Measurements from ENCODE around the gene SLC2A10. TPM values are rescaled to one million over a fixed set of nuclear protein-coding genes. Genes with fewer than 3 reads are reported as not detected.

Gene SLC2A10
- total and polyA plus RNA-seq, 2 donors (not counting 3 experiments of a cell fraction or from before 2014, with no cell fraction given): 11.2 to 13.6 TPM

DNA sequence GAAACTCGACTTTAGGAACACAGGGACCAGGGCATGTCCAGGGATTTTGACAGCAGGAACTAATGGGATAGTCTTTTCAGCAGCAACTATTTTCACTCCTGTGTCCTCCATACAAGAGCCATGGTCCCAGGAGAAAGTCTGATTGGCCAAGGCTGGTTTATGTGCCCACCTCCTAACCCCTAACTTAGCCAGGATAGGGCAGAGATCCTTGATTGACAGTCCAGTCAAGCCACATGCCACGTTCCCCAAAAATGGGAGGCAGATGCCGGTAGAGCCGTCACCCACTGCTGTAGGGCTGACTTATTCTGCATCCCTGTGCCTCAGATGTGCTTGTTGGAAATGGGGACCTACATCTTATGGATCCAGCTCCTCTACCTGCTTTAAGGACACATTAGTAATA lies 22.3 kb downstream of the SLC2A10 start:
- CTCF ChIA-PET: interaction anchor here (1.7 kb wide), 1 partner anchor 21 kb away, joined by 6 read pairs; no protein-coding TSS in a partner anchor
- Histone ChIP-seq H3K27ac (ENCODE audit: insufficient read depth, low read depth, low read length) (no peak overlapping the region), H3K79me2 (ENCODE audit: control insufficient read depth, insufficient read depth, low read length) (no peaks in the 10 kb centered on the region), H3K4me3 (replicated peaks in 1 of 3; ENCODE audit: insufficient read depth in 1 of 3, low read depth in 1 of 3, low read length in 3 of 3) (no peak overlapping the region), H3K4me2 (ENCODE audit: insufficient read depth, low read length) (no peak overlapping the region), H4K20me1 (replicated peaks; ENCODE audit: control insufficient read depth, extremely low read depth, insufficient read depth, low read length) (no peaks in the 10 kb centered on the region), H3K9me1 (replicated peaks; ENCODE audit: control insufficient read depth, extremely low read depth, insufficient read depth, low read length) (no peaks in the 10 kb centered on the region), H3K9ac (replicated peaks; ENCODE audit: extremely low read depth, insufficient read depth, low read length) (no peak overlapping the region), H3K27me3 (ENCODE audit: control insufficient read depth in 2 of 2, insufficient read depth in 2 of 2, low read length in 2 of 2) (no peaks in the 10 kb centered on the region), H3K36me3 (ENCODE audit: control insufficient read depth in 2 of 2, extremely low read depth in 1 of 2, insufficient read depth in 2 of 2, low read length in 2 of 2) (no peaks in the 10 kb centered on the region), H3K9me3 (replicated peaks; ENCODE audit: control insufficient read depth, insufficient read depth, low read length) (no peaks in the 10 kb centered on the region), H2AFZ (ENCODE audit: low read depth, low read length) (no peak overlapping the region), H3K4me1 (ENCODE audit: control insufficient read depth, extremely low read depth, insufficient read depth, low read length) (no peaks in the 10 kb centered on the region)
- DNase-seq (ENCODE audit: low read depth, low spot score) (no peak), FAIRE-seq (no peak)
- dilution Hi-C loops (cut with MboI; ENCODE audit: extremely low pct_ligation_motif_present, low sequenced_read_pairs): no loop called here
- BruUV-seq (replicated peaks): no TSS peak
- POLR2A ChIA-PET: no interaction called here
- TF ChIP-seq JUN (IDR thresholded peaks at IDR 0.05; ENCODE audit: borderline replicate concordance, insufficient read depth, insufficient read length, low read depth): no peak
- TF ChIP-seq POLR2A (IDR thresholded peaks at IDR 0.05; ENCODE audit: low read depth, low read length): no peak
- no peak for TF ChIP-seq POLR2AphosphoS5 (IDR thresholded peaks at IDR 0.05; ENCODE audit: insufficient read depth, low read depth, low read length)
- TF ChIP-seq, protein P1, sequence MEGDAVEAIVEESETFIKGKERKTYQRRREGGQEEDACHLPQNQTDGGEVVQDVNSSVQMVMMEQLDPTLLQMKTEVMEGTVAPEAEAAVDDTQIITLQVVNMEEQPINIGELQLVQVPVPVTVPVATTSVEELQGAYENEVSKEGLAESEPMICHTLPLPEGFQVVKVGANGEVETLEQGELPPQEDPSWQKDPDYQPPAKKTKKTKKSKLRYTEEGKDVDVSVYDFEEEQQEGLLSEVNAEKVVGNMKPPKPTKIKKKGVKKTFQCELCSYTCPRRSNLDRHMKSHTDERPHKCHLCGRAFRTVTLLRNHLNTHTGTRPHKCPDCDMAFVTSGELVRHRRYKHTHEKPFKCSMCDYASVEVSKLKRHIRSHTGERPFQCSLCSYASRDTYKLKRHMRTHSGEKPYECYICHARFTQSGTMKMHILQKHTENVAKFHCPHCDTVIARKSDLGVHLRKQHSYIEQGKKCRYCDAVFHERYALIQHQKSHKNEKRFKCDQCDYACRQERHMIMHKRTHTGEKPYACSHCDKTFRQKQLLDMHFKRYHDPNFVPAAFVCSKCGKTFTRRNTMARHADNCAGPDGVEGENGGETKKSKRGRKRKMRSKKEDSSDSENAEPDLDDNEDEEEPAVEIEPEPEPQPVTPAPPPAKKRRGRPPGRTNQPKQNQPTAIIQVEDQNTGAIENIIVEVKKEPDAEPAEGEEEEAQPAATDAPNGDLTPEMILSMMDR (IDR thresholded peaks at IDR 0.05; ENCODE audit: extremely low read depth in 1 of 2, insufficient read depth in 1 of 2, low read depth in 1 of 2, low read length in 2 of 2): no peak
- TF ChIP-seq FOS (IDR thresholded peaks at IDR 0.05; ENCODE audit: borderline replicate concordance, insufficient read depth, low read length): no peak
- TF ChIP-seq GATA2 (IDR thresholded peaks at IDR 0.05; ENCODE audit: insufficient read depth, insufficient read length, low read depth, low read length): no peak
- TF ChIP-seq, protein P2, sequence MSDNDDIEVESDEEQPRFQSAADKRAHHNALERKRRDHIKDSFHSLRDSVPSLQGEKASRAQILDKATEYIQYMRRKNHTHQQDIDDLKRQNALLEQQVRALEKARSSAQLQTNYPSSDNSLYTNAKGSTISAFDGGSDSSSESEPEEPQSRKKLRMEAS (IDR thresholded peaks at IDR 0.05; ENCODE audit: insufficient read depth, insufficient read length): no peak
- TF ChIP-seq EZH2 (IDR thresholded peaks at IDR 0.05; ENCODE audit: borderline replicate concordance, low read depth, low read length, severe bottlenecking): no peak
- intact Hi-C loops (cut with micrococcal nuclease): no loop called here

Data from endothelial cell of umbilical vein (primary cell).